Heart left ventricle (tissue), 13 donors: ENCODE measurements around the gene VTI1A.

Experiments used
- POLR2A ChIP-seq, 2 donors: fragments of 450-650 bp; IDR thresholded peaks; one replicate each; pipeline ENCODE4 v1.6.1; 2017; ENCODE audit warnings: antibody characterized with exemption in 2 of 2, mild to moderate bottlenecking in 2 of 2, moderate library complexity in 2 of 2
- TF ChIP-seq, protein P1 (sequence below), 12 donors: fragments of 200-600 bp; sonication (generic) in 4 of 12; IDR thresholded peaks; one replicate each; pipeline versions ENCODE4 v1.5.0 to v1.8.0; 2018 to 2022; ENCODE audit warnings: antibody characterized with exemption in 12 of 12, mild to moderate bottlenecking in 5 of 12
- donor health status: ischemic (EF 13 %, LVEDD 7.1; RV severe dilation, severe dysfunction).
- donor health status: DM: no; HTN: yes; CAD: no.
- donor health status: DM: no; HTN: no; CAD: no.
- donor health status: ischemic (EF 25% LVEDD 6.9; RV normal size, moderate dysfunction).
- donor health status: ischemic (EF 25% LVEDD 5.7; RV mildly dilated, moderate dysfunction).
- donor health status: ischemic (EF 35%, LVEDD 5.7; RV mildly dilated, moderate dysfunction).
- donor health status: nonischemic (EF 11% LVEDD 7.7; RV severe dilation, severe dysfunction).
- donor health status: DM: yes; HTN: yes; CAD: no.
- donor health status: PGD.
- donor health status: ischemic (EF 29% LVEDD 5.4; RV normal size, mild dysfunction).
- donor health status: nonischemic (EF 23%, LVEDD 6.1; RV moderate dilation, normal function).

DNA sequence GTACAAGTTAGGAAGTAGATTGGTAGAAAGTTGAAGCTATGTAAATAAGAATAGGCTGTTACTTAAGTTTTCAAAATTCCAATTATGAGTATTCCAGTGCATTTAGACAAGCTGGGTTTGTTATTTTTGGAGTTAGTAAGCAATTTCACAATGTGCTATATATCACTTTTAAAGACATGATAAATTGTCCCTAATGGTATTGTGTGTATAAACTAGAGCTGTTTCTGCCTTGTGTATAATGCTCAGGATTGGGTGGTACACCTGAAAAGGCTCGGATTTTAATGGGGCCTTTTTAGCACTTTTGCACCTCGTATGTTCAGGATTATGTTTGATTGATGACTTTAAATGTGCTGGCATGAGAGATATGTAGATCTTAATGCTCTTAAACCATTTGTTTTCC is 175.8 kb downstream of the VTI1A start:
- TF ChIP-seq, protein P1, sequence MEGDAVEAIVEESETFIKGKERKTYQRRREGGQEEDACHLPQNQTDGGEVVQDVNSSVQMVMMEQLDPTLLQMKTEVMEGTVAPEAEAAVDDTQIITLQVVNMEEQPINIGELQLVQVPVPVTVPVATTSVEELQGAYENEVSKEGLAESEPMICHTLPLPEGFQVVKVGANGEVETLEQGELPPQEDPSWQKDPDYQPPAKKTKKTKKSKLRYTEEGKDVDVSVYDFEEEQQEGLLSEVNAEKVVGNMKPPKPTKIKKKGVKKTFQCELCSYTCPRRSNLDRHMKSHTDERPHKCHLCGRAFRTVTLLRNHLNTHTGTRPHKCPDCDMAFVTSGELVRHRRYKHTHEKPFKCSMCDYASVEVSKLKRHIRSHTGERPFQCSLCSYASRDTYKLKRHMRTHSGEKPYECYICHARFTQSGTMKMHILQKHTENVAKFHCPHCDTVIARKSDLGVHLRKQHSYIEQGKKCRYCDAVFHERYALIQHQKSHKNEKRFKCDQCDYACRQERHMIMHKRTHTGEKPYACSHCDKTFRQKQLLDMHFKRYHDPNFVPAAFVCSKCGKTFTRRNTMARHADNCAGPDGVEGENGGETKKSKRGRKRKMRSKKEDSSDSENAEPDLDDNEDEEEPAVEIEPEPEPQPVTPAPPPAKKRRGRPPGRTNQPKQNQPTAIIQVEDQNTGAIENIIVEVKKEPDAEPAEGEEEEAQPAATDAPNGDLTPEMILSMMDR (IDR thresholded peaks at IDR 0.05) = no peak
- no peak for TF ChIP-seq POLR2A (IDR thresholded peaks at IDR 0.05)
